ENCODE measurements around the gene KRTAP12-1.
"Not testable (repeated sequence)": the region's sequence is repeated elsewhere in the genome, so short reads cannot be mapped to it uniquely, and the experiment has no call there.

Gene KRTAP12-1

GRCh38 chr21:44670642-44671432, 11.1 kb downstream of the KRTAP12-1 start:
- Histone ChIP-seq H3K4me1 (ENCODE audit: control insufficient read depth in 2 of 2, insufficient read depth in 2 of 2, low read length in 2 of 2) (no peaks in the 10 kb centered on the region), H3K27me3 (ENCODE audit: control insufficient read depth in 2 of 2, insufficient read depth in 2 of 2, low read length in 2 of 2) (peaks cover 0 to 5% of the 10 kb centered on the region in 2 donors), H3K36me3 (ENCODE audit: control insufficient read depth in 2 of 2, insufficient read depth in 2 of 2, low read length in 2 of 2) (no peaks in the 10 kb centered on the region), H3K27ac (ENCODE audit: low read depth in 2 of 2, low read length in 2 of 2) (no peak overlapping the region), H3K9me3 (ENCODE audit: control insufficient read depth in 2 of 2, low read length in 2 of 2) (peaks cover 0 to 3% of the 10 kb centered on the region in 2 donors), H3K4me3 (ENCODE audit: low read length in 2 of 2) (no peak overlapping the region), H3K9ac (ENCODE audit: low read depth in 1 of 2, low read length in 2 of 2) (no peak overlapping the region)

- H3K4me3 ChIP-seq (ENCODE audit: low read length in 2 of 2): no peak overlapping the region
Measured at GRCh38 chr21:44667612-44668011, 14.4 kb downstream of the KRTAP12-1 start.

GRCh38 chr21:44666401-44667320, 15.3 kb downstream of the KRTAP12-1 start, which contains the start of gene KRTAP12-2:
Gene KRTAP12-2, minus strand, starts transcription at chr21:44666927. Its CDS starts 41 bp downstream, at chr21:44666886.
- Histone ChIP-seq H3K27ac (ENCODE audit: low read depth in 2 of 2, low read length in 2 of 2) (no peak within 1 kb of the TSS), H3K4me3 (ENCODE audit: low read length in 2 of 2) (no peak within 1 kb of the TSS), H3K27me3 (ENCODE audit: control insufficient read depth in 2 of 2, insufficient read depth in 2 of 2, low read length in 2 of 2) (peaks cover 0 to 7% of the 10 kb centered on the region in 2 donors), H3K4me1 (ENCODE audit: control insufficient read depth in 2 of 2, insufficient read depth in 2 of 2, low read length in 2 of 2) (no peaks in the 10 kb centered on the region), H3K9ac (ENCODE audit: low read depth in 1 of 2, low read length in 2 of 2) (no peak within 1 kb of the TSS), H3K36me3 (ENCODE audit: control insufficient read depth in 2 of 2, insufficient read depth in 2 of 2, low read length in 2 of 2) (no peaks in the 10 kb centered on the region), H3K9me3 (ENCODE audit: control insufficient read depth in 2 of 2, low read length in 2 of 2) (peaks cover 0 to 3% of the 10 kb centered on the region in 2 donors)

More at GRCh38 chr21:44667612-44668011, 14.4 kb downstream of the KRTAP12-1 start:
- peaks cover 0 to 3% of the 10 kb centered on the region in 2 donors for H3K9me3 ChIP-seq (ENCODE audit: control insufficient read depth in 2 of 2, low read length in 2 of 2)
- no peak overlapping the region for H3K9ac ChIP-seq (ENCODE audit: low read depth in 1 of 2, low read length in 2 of 2)
- peaks cover 0 to 5% of the 10 kb centered on the region in 2 donors for H3K27me3 ChIP-seq (ENCODE audit: control insufficient read depth in 2 of 2, insufficient read depth in 2 of 2, low read length in 2 of 2)
- no peaks in the 10 kb centered on the region for H3K36me3 ChIP-seq (ENCODE audit: control insufficient read depth in 2 of 2, insufficient read depth in 2 of 2, low read length in 2 of 2)
- no peak overlapping the region for H3K27ac ChIP-seq (ENCODE audit: low read depth in 2 of 2, low read length in 2 of 2)
- no peaks in the 10 kb centered on the region for H3K4me1 ChIP-seq (ENCODE audit: control insufficient read depth in 2 of 2, insufficient read depth in 2 of 2, low read length in 2 of 2)

- Histone ChIP-seq H3K9me3 (ENCODE audit: control insufficient read depth in 2 of 2, low read length in 2 of 2) (no peaks in the 10 kb centered on the region), H3K36me3 (ENCODE audit: control insufficient read depth in 2 of 2, insufficient read depth in 2 of 2, low read length in 2 of 2) (no peaks in the 10 kb centered on the region), H3K9ac (ENCODE audit: low read depth in 1 of 2, low read length in 2 of 2) (no peak overlapping the region), H3K4me3 (ENCODE audit: low read length in 2 of 2) (no peak overlapping the region), H3K27me3 (ENCODE audit: control insufficient read depth in 2 of 2, insufficient read depth in 2 of 2, low read length in 2 of 2) (peaks cover 0 to 9% of the 10 kb centered on the region in 2 donors), H3K4me1 (ENCODE audit: control insufficient read depth in 2 of 2, insufficient read depth in 2 of 2, low read length in 2 of 2) (no peaks in the 10 kb centered on the region), H3K27ac (ENCODE audit: low read depth in 2 of 2, low read length in 2 of 2) (no peak overlapping the region)
Measured at GRCh38 chr21:44664691-44665090, 17.3 kb downstream of the KRTAP12-1 start.

GRCh38 chr21:44661567-44661966, 20.4 kb downstream of the KRTAP12-1 start:
- not testable (repeated sequence) for H3K9me3 ChIP-seq (ENCODE audit: control insufficient read depth in 2 of 2, low read length in 2 of 2); H3K36me3 ChIP-seq (ENCODE audit: control insufficient read depth in 2 of 2, insufficient read depth in 2 of 2, low read length in 2 of 2); H3K9ac ChIP-seq (ENCODE audit: low read depth in 1 of 2, low read length in 2 of 2); H3K27ac ChIP-seq (ENCODE audit: low read depth in 2 of 2, low read length in 2 of 2); H3K4me1 ChIP-seq (ENCODE audit: control insufficient read depth in 2 of 2, insufficient read depth in 2 of 2, low read length in 2 of 2); H3K27me3 ChIP-seq (ENCODE audit: control insufficient read depth in 2 of 2, insufficient read depth in 2 of 2, low read length in 2 of 2); H3K4me3 ChIP-seq (ENCODE audit: low read length in 2 of 2)

- H3K27ac ChIP-seq (ENCODE audit: low read depth in 2 of 2, low read length in 2 of 2): no peak overlapping the region
- no peaks in the 10 kb centered on the region for H3K9me3 ChIP-seq (ENCODE audit: control insufficient read depth in 2 of 2, low read length in 2 of 2)
- H3K9ac ChIP-seq (ENCODE audit: low read depth in 1 of 2, low read length in 2 of 2): no peak overlapping the region
- H3K36me3 ChIP-seq (ENCODE audit: control insufficient read depth in 2 of 2, insufficient read depth in 2 of 2, low read length in 2 of 2): no peaks in the 10 kb centered on the region
- no peaks in the 10 kb centered on the region for H3K4me1 ChIP-seq (ENCODE audit: control insufficient read depth in 2 of 2, insufficient read depth in 2 of 2, low read length in 2 of 2)
- H3K4me3 ChIP-seq (ENCODE audit: low read length in 2 of 2): no peak overlapping the region
- peaks cover 0 to 3% of the 10 kb centered on the region in 2 donors for H3K27me3 ChIP-seq (ENCODE audit: control insufficient read depth in 2 of 2, insufficient read depth in 2 of 2, low read length in 2 of 2)
Measured at GRCh38 chr21:44658913-44659595, 22.9 kb downstream of the KRTAP12-1 start.

GRCh38 chr21:44658541-44658910, 23.4 kb downstream of the KRTAP12-1 start:
- H3K9me3 ChIP-seq (ENCODE audit: control insufficient read depth in 2 of 2, low read length in 2 of 2): no peaks in the 10 kb centered on the region
- no peaks in the 10 kb centered on the region for H3K4me1 ChIP-seq (ENCODE audit: control insufficient read depth in 2 of 2, insufficient read depth in 2 of 2, low read length in 2 of 2)
- H3K36me3 ChIP-seq (ENCODE audit: control insufficient read depth in 2 of 2, insufficient read depth in 2 of 2, low read length in 2 of 2): no peaks in the 10 kb centered on the region
- no peak overlapping the region for H3K4me3 ChIP-seq (ENCODE audit: low read length in 2 of 2)
- H3K27me3 ChIP-seq (ENCODE audit: control insufficient read depth in 2 of 2, insufficient read depth in 2 of 2, low read length in 2 of 2): peaks cover 0 to 3% of the 10 kb centered on the region in 2 donors
- H3K27ac ChIP-seq (ENCODE audit: low read depth in 2 of 2, low read length in 2 of 2): no peak overlapping the region
- no peak overlapping the region for H3K9ac ChIP-seq (ENCODE audit: low read depth in 1 of 2, low read length in 2 of 2)

GRCh38 chr21:44657635-44658540, 24.1 kb downstream of the KRTAP12-1 start, which contains the start of gene KRTAP12-3:
Gene KRTAP12-3, plus strand, starts transcription at chr21:44657932. Its CDS starts 48 bp downstream, at chr21:44657980.
- Histone ChIP-seq H3K4me3 (ENCODE audit: low read length in 2 of 2) (peak within 1 kb of the TSS in 1 of 2 donors; percentile 20), H3K36me3 (ENCODE audit: control insufficient read depth in 2 of 2, insufficient read depth in 2 of 2, low read length in 2 of 2) (no peaks in the 10 kb centered on the region), H3K9ac (ENCODE audit: low read depth in 1 of 2, low read length in 2 of 2) (no peak within 1 kb of the TSS), H3K27me3 (ENCODE audit: control insufficient read depth in 2 of 2, insufficient read depth in 2 of 2, low read length in 2 of 2) (peaks cover 0 to 3% of the 10 kb centered on the region in 2 donors), H3K4me1 (ENCODE audit: control insufficient read depth in 2 of 2, insufficient read depth in 2 of 2, low read length in 2 of 2) (no peaks in the 10 kb centered on the region), H3K9me3 (ENCODE audit: control insufficient read depth in 2 of 2, low read length in 2 of 2) (no peaks in the 10 kb centered on the region), H3K27ac (ENCODE audit: low read depth in 2 of 2, low read length in 2 of 2) (peak within 1 kb of the TSS; percentile 37 to 65)

GRCh38 chr21:44656868-44657267, 25.1 kb downstream of the KRTAP12-1 start:
- peak overlapping the region in 1 of 2 donors; percentile 65 for H3K27ac ChIP-seq (ENCODE audit: low read depth in 2 of 2, low read length in 2 of 2)
- no peaks in the 10 kb centered on the region for H3K9me3 ChIP-seq (ENCODE audit: control insufficient read depth in 2 of 2, low read length in 2 of 2)
- no peak overlapping the region for H3K9ac ChIP-seq (ENCODE audit: low read depth in 1 of 2, low read length in 2 of 2)
- H3K4me1 ChIP-seq (ENCODE audit: control insufficient read depth in 2 of 2, insufficient read depth in 2 of 2, low read length in 2 of 2): no peaks in the 10 kb centered on the region
- no peak overlapping the region for H3K4me3 ChIP-seq (ENCODE audit: low read length in 2 of 2)
- no peaks in the 10 kb centered on the region for H3K36me3 ChIP-seq (ENCODE audit: control insufficient read depth in 2 of 2, insufficient read depth in 2 of 2, low read length in 2 of 2)
- peaks cover 0 to 3% of the 10 kb centered on the region in 2 donors for H3K27me3 ChIP-seq (ENCODE audit: control insufficient read depth in 2 of 2, insufficient read depth in 2 of 2, low read length in 2 of 2)

All from mucosa of rectum (tissue), 2 donors.